Endometrial microvascular endothelial cells (primary cell): ENCODE measurements around the gene MYO3B. TPM values are rescaled to one million over a fixed set of nuclear protein-coding genes. Genes with fewer than 3 reads are reported as not detected.

Experiments
- in situ Hi-C: cut with HindIII; loops from 2 replicates; pipeline ENCODE4 v1.10.0; 2017; ENCODE audit warnings: low sequenced_read_pairs, low pct_unique_long_range_greater_than_20kb; ENCODE audit errors: inconsistent ontology term
- total RNA-seq: library from RNA; depleted of rRNA; stranded (reverse); fragments of >200 nt; gene quantifications from one replicate; pipeline ENCODE4 v1.2.3, GENCODE V29; 2015; ENCODE audit errors: inconsistent ontology term

Gene MYO3B
- total RNA-seq, 1 donor from 2014 or later, result not detected

DNA sequence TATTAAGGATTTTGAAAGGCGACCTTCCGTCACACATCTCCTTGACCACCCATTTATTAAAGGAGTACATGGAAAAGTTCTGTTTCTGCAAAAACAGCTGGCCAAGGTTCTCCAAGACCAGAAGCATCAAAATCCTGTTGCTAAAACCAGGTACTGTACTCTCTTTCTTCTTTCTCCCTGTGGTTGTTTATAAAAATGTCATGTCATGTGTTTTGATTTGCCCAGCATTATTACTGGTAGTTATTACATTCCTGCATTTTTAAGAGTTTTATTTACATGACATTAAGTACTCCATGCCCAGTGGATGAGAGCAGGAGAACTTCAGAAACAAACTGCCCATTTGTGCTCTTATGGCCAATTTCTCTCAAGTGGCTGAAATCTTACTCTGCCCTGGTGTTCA is 191.3 kb downstream of the MYO3B start:
- in situ Hi-C loops, result no loop called here

DNA sequence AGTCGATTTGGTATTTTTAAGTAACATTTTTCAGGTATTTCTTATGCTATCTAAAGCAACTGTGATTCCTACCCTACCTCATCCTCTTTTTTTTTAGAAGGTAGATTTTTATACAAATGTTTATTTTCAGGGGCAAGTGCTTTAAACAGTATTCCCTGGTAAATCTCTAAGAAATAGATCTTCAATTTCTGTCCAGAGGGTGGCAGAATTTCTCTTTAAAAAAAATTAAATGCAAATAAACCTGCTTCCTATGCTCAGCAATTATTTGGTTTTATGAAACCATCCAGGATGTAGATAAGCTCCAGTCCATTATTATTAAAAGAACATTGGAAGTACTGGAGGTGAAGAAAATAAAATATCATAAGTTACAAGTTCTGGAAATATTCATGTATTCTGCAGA is 191.9 kb downstream of the MYO3B start:
- in situ Hi-C loops, result no loop called here

DNA sequence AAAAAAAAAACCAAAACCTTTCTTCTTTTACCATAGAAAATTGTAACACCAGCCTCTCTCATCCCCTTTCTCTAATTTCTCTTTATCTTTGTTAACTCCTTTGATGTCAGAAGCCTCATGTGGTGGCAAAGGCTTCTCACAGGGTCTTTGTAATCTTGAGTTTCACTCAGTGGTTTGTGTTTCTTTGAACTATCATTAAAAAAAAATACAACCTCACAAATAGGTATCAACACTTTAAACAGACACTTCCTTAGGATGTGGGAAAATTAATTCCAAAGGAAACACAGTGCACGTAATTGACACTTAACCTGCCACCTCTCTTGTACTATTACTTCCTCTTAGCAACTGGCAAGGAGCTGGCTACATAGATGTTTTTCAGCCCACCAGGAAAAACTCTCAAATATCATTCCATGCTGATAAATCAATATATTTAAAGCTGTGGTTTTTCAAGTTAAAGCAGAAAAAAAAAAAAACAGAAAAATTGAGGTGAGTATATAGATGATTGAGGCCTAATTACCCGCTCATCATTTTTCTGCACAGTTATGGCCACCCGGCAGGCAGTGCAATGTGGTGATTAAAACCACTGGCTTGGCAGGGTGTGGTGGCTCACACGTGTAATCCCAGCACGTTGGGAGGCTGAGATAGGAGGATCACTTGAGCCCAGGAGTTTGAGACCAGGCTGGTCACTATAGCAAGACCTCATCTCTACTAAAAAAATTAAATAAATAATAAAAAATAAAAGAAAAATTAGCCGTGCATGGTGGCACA is 193.5 kb downstream of the MYO3B start:
- in situ Hi-C loops, result no loop called here

DNA sequence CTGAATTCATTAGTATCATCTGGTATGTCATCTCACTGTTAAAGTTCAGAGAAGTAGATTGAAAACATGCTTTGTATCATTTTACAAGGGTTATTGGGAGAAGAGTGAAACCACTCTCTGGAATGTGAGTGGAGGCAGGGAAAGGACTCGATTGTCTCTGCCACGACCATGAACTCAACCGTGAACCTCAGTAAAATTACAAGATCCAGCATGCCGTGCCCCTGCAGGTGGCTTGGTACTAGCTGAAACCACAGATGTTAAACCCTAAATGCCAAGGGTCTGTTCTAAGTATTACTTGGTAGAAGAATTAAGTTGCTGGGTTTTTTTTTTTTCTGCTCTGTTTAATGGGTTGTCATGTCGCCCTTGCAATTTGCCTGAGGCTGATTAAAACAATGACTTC is 197.2 kb downstream of the MYO3B start:
- in situ Hi-C loops, result no loop called here

DNA sequence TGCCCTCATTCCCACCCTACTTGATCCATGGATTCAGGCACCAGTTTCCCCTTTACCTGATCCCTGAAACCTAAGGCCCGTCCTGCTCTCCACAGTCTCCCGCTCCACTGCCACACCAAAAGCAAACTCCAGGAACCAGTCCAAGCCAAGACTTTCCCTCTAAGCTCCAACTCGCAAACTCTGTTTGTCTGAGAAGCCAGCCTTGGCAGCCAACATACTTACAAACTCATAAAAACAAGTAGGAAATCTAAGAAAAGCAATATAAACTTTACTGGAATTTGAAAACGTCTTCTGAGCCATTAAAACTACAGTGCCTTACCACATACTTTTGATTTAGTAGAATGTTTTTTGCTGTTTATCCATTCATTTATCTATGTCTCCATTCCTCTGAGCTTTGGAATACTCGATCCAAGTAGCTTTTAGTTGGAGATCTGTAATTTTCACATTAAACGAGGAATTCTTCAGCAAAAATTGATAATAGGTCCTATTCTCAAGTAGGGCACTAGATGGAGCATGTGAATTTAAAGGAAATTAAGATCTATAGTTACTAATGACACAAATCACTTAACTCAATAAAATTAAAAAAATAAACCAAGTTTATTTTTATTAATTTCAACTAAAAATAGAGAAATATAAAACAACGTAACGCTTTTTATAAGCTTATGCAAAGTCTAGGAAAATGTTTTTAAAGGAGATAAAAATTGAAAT is 199.7 kb downstream of the MYO3B start:
- in situ Hi-C loops, result no loop called here

DNA sequence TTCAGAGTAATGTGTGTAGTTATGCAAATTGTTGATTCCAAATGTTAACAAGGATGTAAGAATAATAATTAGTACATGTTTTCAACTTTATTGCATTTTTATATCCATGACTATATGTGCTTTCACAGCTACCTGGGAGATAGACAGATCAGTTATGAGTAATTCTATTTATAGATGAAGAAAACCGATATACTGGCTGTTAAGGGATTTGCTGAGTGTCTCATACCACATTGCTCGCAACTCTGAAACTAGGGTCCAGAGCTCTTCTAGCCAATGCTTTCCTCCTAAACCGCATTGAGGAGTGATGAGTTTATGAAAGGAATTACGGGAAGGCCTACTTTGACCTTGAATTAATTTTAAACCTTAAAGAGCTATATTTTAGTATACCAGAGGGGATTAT is 202.3 kb downstream of the MYO3B start:
- in situ Hi-C loops, result no loop called here

DNA sequence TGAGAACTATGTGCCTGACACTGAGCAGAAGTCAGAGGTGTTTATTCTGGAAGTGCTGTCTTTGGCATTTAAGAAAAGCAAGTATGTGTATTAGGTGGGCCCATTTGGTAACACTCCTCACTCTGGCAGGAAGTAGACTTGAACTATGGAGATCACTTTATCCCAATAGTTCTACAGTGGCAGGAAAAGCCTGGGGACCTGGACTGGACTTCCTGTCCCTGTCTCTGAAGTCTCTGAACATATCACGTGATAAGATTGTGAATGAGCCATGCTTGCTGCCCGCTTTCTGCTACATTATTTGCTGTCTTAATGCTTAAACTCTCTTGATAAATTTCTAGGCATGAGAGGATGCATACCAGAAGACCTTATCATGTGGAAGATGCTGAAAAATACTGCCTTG is 203.7 kb downstream of the MYO3B start:
- in situ Hi-C loops, result no loop called here

DNA sequence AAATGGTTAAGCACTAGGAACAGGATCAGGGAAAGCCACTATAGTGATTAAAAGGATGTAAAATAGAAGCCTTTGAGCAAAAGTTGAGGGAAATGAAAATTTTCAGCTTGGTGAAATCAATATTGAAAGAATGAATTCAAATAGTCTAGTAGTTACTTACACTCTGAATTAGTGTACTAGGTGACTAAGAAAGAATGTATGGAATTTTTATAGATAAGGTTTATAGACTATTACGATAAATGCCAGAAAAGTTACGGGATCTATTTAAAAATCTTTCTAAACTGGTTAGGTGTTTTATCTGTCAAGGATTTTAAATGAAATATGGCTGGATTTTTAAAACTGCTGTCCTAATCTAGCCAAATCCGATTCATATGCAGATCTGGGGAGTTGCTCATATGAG is 208.6 kb downstream of the MYO3B start:
- in situ Hi-C loops, result no loop called here

DNA sequence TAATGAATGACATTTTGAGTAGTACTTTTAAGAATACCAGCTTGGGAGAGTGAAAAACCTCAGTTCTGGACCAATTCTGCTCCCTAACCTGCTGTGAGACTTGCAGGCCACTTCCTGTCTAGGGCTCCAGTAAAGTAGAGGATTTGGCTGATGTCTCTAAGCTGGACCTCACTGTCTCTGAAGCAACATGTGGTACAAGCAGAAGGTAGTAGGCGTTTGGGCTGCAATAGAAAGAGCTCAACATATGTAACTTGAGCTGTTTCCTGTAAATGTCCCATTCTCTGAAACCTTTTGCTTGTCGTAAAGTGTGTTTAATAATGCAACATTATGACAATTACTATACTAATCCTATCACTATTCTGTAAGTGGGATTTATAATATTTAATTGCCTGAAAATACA is 213.1 kb downstream of the MYO3B start:
- in situ Hi-C loops, result no loop called here

DNA sequence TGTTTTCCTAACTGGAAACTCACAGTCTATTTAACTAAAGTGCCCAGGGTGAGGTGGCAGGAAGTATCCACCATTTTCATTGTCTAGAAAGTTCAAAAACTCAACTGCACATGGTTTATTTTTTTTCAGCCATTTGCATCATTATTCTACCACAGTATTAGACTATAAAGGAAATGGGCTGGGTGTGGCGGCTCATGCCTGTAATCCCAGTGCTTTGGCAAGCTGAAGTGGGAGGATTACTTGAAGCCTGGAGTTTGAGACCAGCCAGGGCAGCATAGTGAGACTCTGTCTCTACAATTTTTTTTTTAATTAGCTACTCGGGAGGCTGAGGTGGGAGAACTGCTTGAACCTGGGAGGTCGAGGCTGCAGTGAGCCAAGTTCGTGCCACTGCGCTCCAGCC is 213.8 kb downstream of the MYO3B start:
- in situ Hi-C loops, result no loop called here

DNA sequence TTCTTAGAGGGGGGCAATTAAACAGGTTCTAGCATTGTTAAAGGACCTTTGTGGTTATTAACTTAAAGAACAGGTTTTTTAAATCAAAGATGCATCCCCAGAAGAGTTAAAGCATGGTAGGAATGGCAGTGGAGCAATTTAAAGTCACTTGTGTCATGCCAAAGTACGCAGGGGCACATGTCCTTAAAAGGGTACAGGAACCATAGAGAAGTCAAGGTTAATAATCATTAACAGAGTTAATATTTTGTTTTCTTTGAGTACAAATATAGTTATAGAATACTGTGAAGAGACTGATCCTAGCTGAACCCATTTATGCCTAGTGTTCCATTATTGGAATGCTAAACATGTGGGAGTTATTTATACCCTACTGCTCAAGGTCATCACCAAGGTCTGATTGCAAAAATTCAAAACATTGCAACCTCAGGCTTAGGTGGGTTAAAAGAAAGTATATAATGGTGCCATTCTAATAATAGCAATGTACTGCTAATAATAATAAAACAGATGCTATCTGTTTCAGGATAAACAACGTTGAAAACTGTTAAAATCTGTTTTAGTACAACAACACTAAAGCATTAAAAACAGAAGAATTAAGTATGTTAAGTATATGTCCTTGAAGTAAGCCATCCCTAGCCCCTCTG is 216.0 kb downstream of the MYO3B start:
- in situ Hi-C loops, result no loop called here

DNA sequence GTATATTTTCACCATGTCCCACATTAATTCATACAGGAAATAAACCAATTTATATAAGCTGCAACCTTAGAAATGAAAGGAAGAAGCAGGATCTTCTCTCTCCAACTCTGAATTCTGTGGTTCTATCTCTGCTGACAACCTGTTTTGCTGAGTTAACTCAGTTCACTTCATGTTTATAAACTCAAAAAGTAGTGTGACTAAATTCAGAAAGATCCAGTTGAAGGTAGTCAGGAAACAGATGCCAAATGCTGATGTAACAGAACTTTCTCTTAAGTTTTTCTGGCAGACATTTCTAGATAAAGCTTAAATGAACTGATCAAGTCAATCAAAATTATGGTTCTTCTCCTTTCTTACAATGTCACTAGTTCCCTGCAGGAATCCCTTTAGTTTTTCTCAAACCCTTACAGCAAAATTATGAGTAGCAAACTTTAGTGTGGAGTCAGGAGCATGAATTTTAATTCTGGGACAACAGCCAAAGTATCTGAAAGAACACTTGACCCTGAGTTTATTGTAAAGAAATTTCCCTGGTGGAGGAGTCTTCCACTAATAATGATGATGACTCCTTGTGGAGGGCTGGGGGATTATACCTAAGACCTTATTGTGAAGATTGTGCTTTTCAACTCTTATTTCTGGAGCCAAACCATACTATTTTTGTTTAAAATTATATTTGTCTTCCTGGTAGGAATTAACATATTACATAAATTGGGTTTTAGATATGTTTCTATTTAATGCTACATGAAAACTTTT is 216.9 kb downstream of the MYO3B start:
- in situ Hi-C loops, result no loop called here

DNA sequence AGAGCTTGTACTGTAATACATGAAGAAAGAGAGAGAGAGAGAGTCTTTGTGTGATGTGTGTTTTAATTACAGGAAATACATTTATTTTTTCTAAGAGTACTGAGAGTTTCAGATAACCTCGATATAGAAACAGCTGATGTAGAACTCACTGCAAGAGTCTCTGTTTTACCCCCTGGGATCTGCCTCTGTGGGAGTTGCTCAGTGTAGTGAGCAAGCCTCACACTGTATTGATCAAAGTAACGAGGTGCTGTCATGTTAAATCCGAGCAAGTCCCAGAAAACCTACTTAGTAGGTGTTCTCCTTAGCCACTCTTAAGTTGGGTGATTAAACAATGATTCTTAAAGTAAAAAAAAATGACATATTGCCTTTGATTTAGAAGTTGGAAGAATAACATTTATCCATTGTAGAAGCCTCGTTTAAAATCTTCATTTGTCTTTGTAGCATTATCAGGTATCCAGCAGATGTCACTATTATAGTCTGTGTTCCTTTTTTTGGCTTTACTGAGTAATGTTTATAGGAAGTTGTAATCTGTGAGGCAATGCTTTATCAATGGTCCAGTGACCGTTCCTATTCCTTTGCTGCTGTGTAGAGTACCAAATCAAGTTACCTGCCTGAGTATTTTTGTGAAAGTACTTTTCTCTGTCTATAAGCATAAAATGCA is 219.0 kb downstream of the MYO3B start:
- in situ Hi-C loops, result no loop called here

DNA sequence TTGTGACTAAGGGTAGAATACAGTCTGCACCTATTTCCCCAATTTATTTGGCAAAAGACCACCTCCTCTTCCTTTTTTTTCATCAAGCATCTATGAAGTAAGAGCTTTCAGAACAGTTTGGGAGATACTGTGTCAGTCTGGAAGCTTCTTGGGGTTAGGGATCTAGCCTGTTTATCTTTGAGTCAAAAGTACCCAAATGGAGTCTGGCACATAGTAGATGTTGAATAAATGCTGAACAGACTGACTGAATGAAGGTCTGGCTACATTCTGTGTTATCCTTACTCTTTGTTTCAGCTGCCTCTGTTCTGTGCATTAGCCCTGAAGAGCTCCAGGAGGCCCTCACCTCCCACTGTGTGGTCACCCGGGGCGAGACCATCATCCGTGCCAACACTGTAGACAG is 223.2 kb downstream of the MYO3B start:
- in situ Hi-C loops, result loop anchor here (25.0 kb wide), 1 partner anchor 411 kb away; the partner anchor contains the start of gene GAD1

DNA sequence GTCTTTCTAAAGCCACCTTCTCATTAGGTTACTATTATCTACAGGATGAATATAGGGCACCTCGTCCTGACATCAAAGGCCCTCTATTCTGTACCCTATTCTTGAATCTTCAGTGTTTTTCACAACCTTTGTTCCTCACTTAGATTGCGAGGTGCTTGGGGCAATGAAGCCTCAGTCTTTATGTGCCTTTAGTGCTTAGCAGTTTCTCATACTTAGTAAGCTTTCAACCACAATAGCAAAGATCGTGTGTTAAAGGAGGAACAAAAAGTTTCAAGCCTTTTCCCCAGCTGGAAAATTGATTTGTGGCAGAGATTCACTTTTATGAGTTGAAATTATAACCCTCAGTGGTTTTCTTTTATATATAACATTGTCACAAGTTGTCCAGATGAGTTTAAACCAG is 226.9 kb downstream of the MYO3B start:
- in situ Hi-C loops, result loop anchor here (25.0 kb wide), 1 partner anchor 407 kb away; the partner anchor contains the start of gene GAD1

DNA sequence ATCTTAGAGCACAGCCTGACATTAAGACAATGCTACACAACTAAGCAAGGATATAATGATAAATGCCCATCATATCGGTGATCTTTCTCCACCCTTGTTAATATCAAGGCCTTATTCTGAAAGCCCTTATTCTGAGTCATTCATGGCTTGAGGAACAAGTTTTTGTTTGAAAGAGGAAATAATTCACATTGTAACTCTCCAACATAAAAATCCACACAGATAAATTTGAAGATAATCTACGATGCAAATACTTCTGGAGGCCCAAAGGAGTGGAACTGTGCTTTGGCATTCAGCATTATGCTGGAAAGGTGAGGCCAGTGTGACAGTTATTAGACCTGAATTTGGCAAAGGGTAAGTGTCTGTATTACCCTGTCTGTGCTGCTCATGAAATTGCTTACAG is 227.4 kb downstream of the MYO3B start:
- in situ Hi-C loops, result loop anchor here (25.0 kb wide), 1 partner anchor 407 kb away; the partner anchor contains the start of gene GAD1

DNA sequence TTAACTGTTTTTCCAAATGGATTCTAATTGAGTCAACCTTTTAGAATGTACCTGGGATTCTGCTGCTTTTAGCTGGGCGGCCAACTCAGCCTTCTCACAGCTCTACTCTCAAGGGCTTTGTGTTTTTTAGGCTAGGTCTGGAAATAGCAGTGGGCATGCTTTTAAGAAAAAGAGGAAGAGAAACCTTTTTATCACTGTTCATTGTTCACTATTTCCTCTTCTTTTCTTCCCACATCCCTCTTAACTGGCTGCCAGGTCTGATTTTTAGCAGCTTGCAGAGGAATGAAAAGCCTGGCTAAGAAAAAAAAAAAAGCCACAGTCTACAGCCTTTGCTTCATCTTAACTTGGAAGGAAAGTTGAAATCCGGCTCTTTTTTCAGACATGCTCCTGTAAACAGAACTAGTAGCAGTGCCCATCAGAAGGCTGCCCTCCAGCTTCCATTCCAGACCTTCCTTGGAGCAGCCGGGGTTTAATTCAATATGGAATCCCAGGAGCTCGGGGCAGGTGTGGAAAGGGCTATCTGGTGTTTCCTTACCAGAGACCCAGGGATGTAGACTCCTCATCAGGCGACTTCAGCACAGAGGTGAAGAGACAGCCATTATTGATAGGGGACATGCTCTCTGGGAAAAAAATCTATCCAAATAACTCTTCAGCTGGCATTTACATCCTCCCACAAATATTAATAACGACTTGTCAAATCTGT is 230.7 kb downstream of the MYO3B start:
- in situ Hi-C loops, result loop anchor here (25.0 kb wide), 1 partner anchor 404 kb away; the partner anchor contains the start of gene GAD1

DNA sequence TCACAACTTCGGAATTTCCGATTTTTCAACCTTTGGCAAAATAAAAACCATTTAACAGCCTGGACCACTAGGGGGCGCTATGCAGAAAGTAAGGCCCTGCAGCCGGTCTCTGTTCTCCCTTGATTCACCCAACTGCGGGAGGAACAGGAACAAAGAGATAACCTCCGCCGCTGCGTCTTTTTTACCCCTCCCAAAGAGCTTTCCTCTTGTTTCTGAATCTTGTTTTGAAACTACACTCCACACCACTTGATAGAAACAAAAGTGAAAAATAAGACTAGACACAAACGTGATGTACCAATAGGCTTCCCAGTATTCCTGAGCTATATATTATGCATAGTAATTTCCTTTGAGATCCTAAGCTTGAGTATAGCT is 231.2 kb downstream of the MYO3B start:
- in situ Hi-C loops, result loop anchor here (25.0 kb wide), 1 partner anchor 403 kb away; the partner anchor contains the start of gene GAD1
